HepG2 (cell line): ENCODE data around the gene SEC63. TPM values are rescaled to one million over a fixed set of nuclear protein-coding genes. Genes with fewer than 3 reads are reported as not detected.

ENCODE experiments used
- AKNA ChIP-seq: sonication (generic); formaldehyde crosslinking; IDR thresholded peaks from 2 replicates; pipeline ENCODE4 v1.4.0; 2020; ENCODE audit warnings: missing genetic modification reagents, borderline replicate concordance
- ATF7-NPFF ChIP-seq: sonication (generic); formaldehyde crosslinking; IDR thresholded peaks from 2 replicates; pipeline ENCODE4 v1.8.1; 2023; ENCODE audit warnings: mild to moderate bottlenecking, low read depth, missing genetic modification reagents, moderate library complexity
- FIP1L1 ChIP-seq: fragments of 200-400 bp; formaldehyde crosslinking; IDR thresholded peaks from 2 replicates; pipeline ENCODE4 v1.6.1; 2018; ENCODE audit warnings: low read depth, mild to moderate bottlenecking, low read length, moderate library complexity, borderline replicate concordance; ENCODE audit not compliant: insufficient read depth
- FLYWCH1 ChIP-seq: sonication (generic); formaldehyde crosslinking; IDR thresholded peaks from 2 replicates; pipeline ENCODE4 v1.8.1; 2023; ENCODE audit warnings: mild to moderate bottlenecking, missing genetic modification reagents
- FOXJ3 ChIP-seq: sonication (generic); formaldehyde crosslinking; IDR thresholded peaks from 2 replicates; pipeline ENCODE4 v1.4.0; 2020; ENCODE audit warnings: missing genetic modification reagents, mild to moderate bottlenecking, borderline replicate concordance
- HMG20B ChIP-seq: conservative IDR thresholded peaks from 2 replicates; pipeline ENCODE4 v1.6.1; 2016; ENCODE audit warnings: missing genetic modification reagents, missing compliant biosample characterization
- JUND ChIP-seq: sonication (generic); formaldehyde crosslinking; IDR thresholded peaks from 2 replicates; pipeline ENCODE4 v1.8.0; 2022; ENCODE audit warnings: mild to moderate bottlenecking, missing genetic modification reagents
- KDM5A ChIP-seq: fragments of 200-600 bp; sonication (generic); IDR thresholded peaks from 2 replicates; pipeline ENCODE4 v1.7.0; 2018; ENCODE audit warnings: antibody characterized with exemption, mild to moderate bottlenecking, low read length, borderline replicate concordance
- MIER2 ChIP-seq: IDR thresholded peaks from 2 replicates; pipeline ENCODE4 v1.6.1; 2016; ENCODE audit warnings: missing biosample characterization, missing genetic modification reagents
- MTA3 ChIP-seq: sonication (generic); formaldehyde crosslinking; IDR thresholded peaks from 2 replicates; pipeline ENCODE4 v1.4.0; 2020; ENCODE audit warnings: missing genetic modification reagents
- NFE2L1 ChIP-seq: sonication (generic); formaldehyde crosslinking; IDR thresholded peaks from 2 replicates; pipeline ENCODE4 v1.4.0; 2020; ENCODE audit warnings: missing genetic modification reagents, mild to moderate bottlenecking, borderline replicate concordance
- NR1H2 ChIP-seq: sonication (generic); formaldehyde crosslinking; IDR thresholded peaks from 2 replicates; pipeline ENCODE4 v1.8.1; 2022; ENCODE audit warnings: low read depth, missing genetic modification reagents, borderline replicate concordance
- POGK ChIP-seq: sonication (generic); formaldehyde crosslinking; conservative IDR thresholded peaks from 2 replicates; pipeline ENCODE4 v1.8.0; 2022; ENCODE audit warnings: mild to moderate bottlenecking, moderate library complexity, missing genetic modification reagents
- REL ChIP-seq: sonication (generic); formaldehyde crosslinking; conservative IDR thresholded peaks from 2 replicates; pipeline ENCODE4 v1.8.0; 2022; ENCODE audit warnings: mild to moderate bottlenecking, missing genetic modification reagents, moderate library complexity
- SALL2 ChIP-seq: sonication (generic); formaldehyde crosslinking; IDR thresholded peaks from 2 replicates; pipeline ENCODE4 v1.8.1; 2023; ENCODE audit warnings: mild to moderate bottlenecking, missing genetic modification reagents, inconsistent platforms
- SSRP1 ChIP-seq: IDR thresholded peaks from 2 replicates; pipeline ENCODE4 v1.6.1; 2016; ENCODE audit warnings: control low read depth
- UBTF ChIP-seq: sonication (generic); formaldehyde crosslinking; IDR thresholded peaks from 2 replicates; pipeline ENCODE4 v1.4.0; 2020; ENCODE audit warnings: mild to moderate bottlenecking, missing genetic modification reagents
- ZNF3 ChIP-seq: IDR thresholded peaks from 2 replicates; pipeline ENCODE4 v1.7.0; 2017; ENCODE audit warnings: inconsistent platforms
- ZNF576 ChIP-seq: sonication (generic); formaldehyde crosslinking; IDR thresholded peaks from 2 replicates; pipeline ENCODE4 v1.4.0; 2020; ENCODE audit warnings: mild to moderate bottlenecking, missing genetic modification reagents
- ZSCAN31 ChIP-seq: sonication (generic); formaldehyde crosslinking; IDR thresholded peaks from 2 replicates; pipeline ENCODE4 v1.5.0; 2020; ENCODE audit warnings: low read depth, mild to moderate bottlenecking, missing genetic modification reagents
- polyA plus RNA-seq, 8 experiments: library from polyadenylated mRNA; depleted of rRNA in 3 of 8; stranded (reverse) in 7 of 8; unstranded in 1 of 8; fragments of >200 nt; fragmentation: Illumina TruSeq in 4 of 8; extraction: Trizol in 4 of 8; gene quantifications; 2 replicates each; pipeline versions ENCODE4 v1.2.1 to v1.2.3, GENCODE V29; 2011 to 2016; ENCODE audit warnings: low read depth in 4 of 8, missing spikeins in 1 of 8, mixed read lengths in 1 of 8; ENCODE audit not compliant: insufficient read depth in 1 of 8
- total RNA-seq, 5 experiments: library from RNA; depleted of rRNA; stranded (reverse); fragments of >200 nt; fragmentation: Illumina TruSeq; extraction: Trizol; gene quantifications; 2 replicates each; pipeline ENCODE4 v1.2.3, GENCODE V29; 2016; ENCODE audit warnings: low read depth in 1 of 5

SEC63 gene
- total and polyA plus RNA-seq, 2 of the 13 experiments (the other 11 are each of a cell fraction or from before 2014, with no cell fraction given), result 20.2 to 45.9 TPM

GRCh38 chr6:107957909-107958688, at the start of gene SEC63 (continued):
- TF ChIP-seq AKNA (CRISPR knock-in tag) (no peak), MTA3 (CRISPR knock-in tag) (no peak), POGK (CRISPR knock-in tag) (peak; percentile 78), ZNF3 (CRISPR knock-in tag) (no peak), KDM5A (no peak), UBTF (CRISPR knock-in tag) (peak; percentile 65), REL (CRISPR knock-in tag) (0 out of 2 replicates have a peak, but pooled peaks have one; percentile 26), JUND (CRISPR knock-in tag) (0 out of 2 replicates have a peak, but pooled peaks have one; percentile 7), ZNF576 (CRISPR knock-in tag) (no peak), SSRP1 (CRISPR knock-in tag) (no peak), HMG20B (CRISPR knock-in tag) (no peak), NFE2L1 (CRISPR knock-in tag) (no peak), NR1H2 (CRISPR knock-in tag) (no peak), FOXJ3 (no peak), FLYWCH1 (no peak), FIP1L1 (no peak), ATF7-NPFF (peak; percentile 75), ZSCAN31 (0 out of 2 replicates have a peak, but pooled peaks have one; percentile 56), MIER2 (CRISPR knock-in tag) (no peak), SALL2 (CRISPR knock-in tag) (0 out of 2 replicates have a peak, but pooled peaks have one; percentile 47)
